Gastrocnemius medialis (tissue), 4 donors: ENCODE data around the gene ARRDC3.

Experiments used
- CTCF ChIP-seq, 5 experiments: fragments of 450-650 bp in 3 of 5; fragments of 200-600 bp in 2 of 5; sonication (generic) in 2 of 5; IDR thresholded peaks in 4 of 5; conservative IDR thresholded peaks in 1 of 5; 1 replicate in 4 of 5; 2 replicates in 1 of 5; pipeline ENCODE4 v1.5.1; 2016 to 2019; ENCODE audit warnings: antibody characterized with exemption in 5 of 5, mild to moderate bottlenecking in 3 of 5, moderate library complexity in 3 of 5
- POLR2A ChIP-seq, 2 donors: fragments of 450-650 bp; IDR thresholded peaks; one replicate each; pipeline ENCODE4 v1.6.1; 2017; ENCODE audit warnings: antibody characterized with exemption in 2 of 2, mild to moderate bottlenecking in 2 of 2, moderate library complexity in 2 of 2

DNA sequence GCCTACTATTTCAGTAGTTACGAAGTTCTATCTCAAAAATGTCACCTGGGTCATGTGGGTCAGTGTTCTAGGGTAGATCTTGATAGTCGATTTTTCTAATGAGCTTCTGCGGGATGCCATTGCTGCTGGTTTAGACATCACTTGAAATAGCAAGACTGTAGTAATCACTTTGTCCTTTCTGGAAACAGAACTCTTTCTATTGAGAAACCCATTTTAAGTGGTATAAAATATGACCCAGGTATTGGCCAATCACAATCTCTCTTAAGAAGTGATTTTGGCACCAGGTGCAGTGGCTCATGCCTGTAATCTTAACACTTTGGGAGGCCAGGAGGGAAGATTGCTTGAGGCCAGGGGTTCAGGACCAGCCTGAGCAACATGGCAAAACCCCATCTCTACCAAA lies 17.6 kb downstream of the ARRDC3 start:
- TF ChIP-seq CTCF (IDR thresholded peaks at IDR 0.05 in 4 of 5, conservative IDR thresholded peaks at IDR 0.05 in 1 of 5) (no peak), POLR2A (IDR thresholded peaks at IDR 0.05) (no peak)
